Measurements from ENCODE around the gene SPATA18.
"Not testable (repeated sequence)": the region's sequence is repeated elsewhere in the genome, so short reads cannot be mapped to it uniquely, and the experiment has no call there.

The SPATA18 gene

GRCh38 chr4:52110171-52110570 is 59.1 kb downstream of the SPATA18 start:
- DNase-seq = no peak

- DNase-seq = no peak
Observed at GRCh38 chr4:52111995-52112394, 60.9 kb downstream of the SPATA18 start.

GRCh38 chr4:52112411-52112810 is 61.3 kb downstream of the SPATA18 start:
- no peak for DNase-seq

- DNase-seq = no peak
Observed at GRCh38 chr4:52116641-52117040, 65.5 kb downstream of the SPATA18 start.

GRCh38 chr4:52126226-52126625 is 75.1 kb downstream of the SPATA18 start:
- no peak for DNase-seq

GRCh38 chr4:52126966-52127365 is 75.9 kb downstream of the SPATA18 start:
- no peak for DNase-seq

GRCh38 chr4:52135171-52135570 is 84.1 kb downstream of the SPATA18 start:
- DNase-seq = no peak

- not testable (repeated sequence) for DNase-seq
Observed at GRCh38 chr4:52137152-52137551, 86.0 kb downstream of the SPATA18 start.

- no peak for DNase-seq
Observed at GRCh38 chr4:52142816-52143215, 91.7 kb downstream of the SPATA18 start.

- DNase-seq = no peak
Observed at GRCh38 chr4:52143815-52144214, 92.7 kb downstream of the SPATA18 start.

GRCh38 chr4:52144372-52144771 is 93.3 kb downstream of the SPATA18 start:
- DNase-seq = no peak
